ENCODE measurements around the gene GALNT14.

Gene GALNT14

GRCh38 chr2:30920511-30920910, 217.7 kb downstream of the GALNT14 start:
- Histone ChIP-seq H3K36me3 (ENCODE audit: control insufficient read depth, insufficient read depth, low read length) (no peaks in the 10 kb centered on the region), H3K4me1 (no peaks in the 10 kb centered on the region), H3K27me3 (ENCODE audit: control insufficient read depth, insufficient read depth, low read length) (no peaks in the 10 kb centered on the region), H3K4me2 (ENCODE audit: low read length) (no peak overlapping the region), H3K79me2 (no peaks in the 10 kb centered on the region), H3K4me3 (ENCODE audit: low read depth, low read length) (no peak overlapping the region), H3K27ac (no peak overlapping the region), H2AFZ (no peak overlapping the region), H3K9me3 (ENCODE audit: control insufficient read depth, low read length) (no peaks in the 10 kb centered on the region), H3K9ac (no peak overlapping the region)
- TF ChIP-seq, protein P1, sequence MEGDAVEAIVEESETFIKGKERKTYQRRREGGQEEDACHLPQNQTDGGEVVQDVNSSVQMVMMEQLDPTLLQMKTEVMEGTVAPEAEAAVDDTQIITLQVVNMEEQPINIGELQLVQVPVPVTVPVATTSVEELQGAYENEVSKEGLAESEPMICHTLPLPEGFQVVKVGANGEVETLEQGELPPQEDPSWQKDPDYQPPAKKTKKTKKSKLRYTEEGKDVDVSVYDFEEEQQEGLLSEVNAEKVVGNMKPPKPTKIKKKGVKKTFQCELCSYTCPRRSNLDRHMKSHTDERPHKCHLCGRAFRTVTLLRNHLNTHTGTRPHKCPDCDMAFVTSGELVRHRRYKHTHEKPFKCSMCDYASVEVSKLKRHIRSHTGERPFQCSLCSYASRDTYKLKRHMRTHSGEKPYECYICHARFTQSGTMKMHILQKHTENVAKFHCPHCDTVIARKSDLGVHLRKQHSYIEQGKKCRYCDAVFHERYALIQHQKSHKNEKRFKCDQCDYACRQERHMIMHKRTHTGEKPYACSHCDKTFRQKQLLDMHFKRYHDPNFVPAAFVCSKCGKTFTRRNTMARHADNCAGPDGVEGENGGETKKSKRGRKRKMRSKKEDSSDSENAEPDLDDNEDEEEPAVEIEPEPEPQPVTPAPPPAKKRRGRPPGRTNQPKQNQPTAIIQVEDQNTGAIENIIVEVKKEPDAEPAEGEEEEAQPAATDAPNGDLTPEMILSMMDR (IDR thresholded peaks at IDR 0.05) = no peak

DNA sequence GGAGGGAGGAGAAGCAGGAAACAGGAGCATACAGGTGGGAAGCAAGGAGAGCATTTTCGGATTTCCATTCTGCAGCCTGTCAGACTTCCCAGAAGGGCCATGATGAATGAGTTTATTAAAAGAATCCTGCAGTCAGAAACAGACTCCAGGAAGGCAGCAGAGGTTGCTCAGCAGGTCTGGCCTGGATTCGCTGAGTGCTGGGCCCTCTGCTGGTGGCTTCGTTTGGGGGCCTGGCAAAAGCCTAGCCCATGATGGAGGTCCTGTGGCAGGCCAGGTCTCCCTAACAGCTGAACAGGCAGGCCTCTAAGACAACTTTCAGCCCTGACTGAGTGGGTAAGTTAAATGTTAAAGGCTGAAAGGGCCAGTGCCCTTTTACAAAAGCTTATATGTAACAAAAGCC, 222.8 kb downstream of the GALNT14 start:
- Histone ChIP-seq H3K4me3 (ENCODE audit: low read depth, low read length) (no peak overlapping the region), H3K36me3 (ENCODE audit: control insufficient read depth, insufficient read depth, low read length) (no peaks in the 10 kb centered on the region), H2AFZ (no peak overlapping the region), H3K9ac (no peak overlapping the region), H3K27me3 (ENCODE audit: control insufficient read depth, insufficient read depth, low read length) (no peaks in the 10 kb centered on the region), H3K4me2 (ENCODE audit: low read length) (no peak overlapping the region), H3K27ac (no peak overlapping the region), H3K9me3 (ENCODE audit: control insufficient read depth, low read length) (no peaks in the 10 kb centered on the region), H3K4me1 (no peaks in the 10 kb centered on the region), H3K79me2 (no peaks in the 10 kb centered on the region)
- TF ChIP-seq, protein P1 (IDR thresholded peaks at IDR 0.05) = peak; percentile 5

GRCh38 chr2:30914456-30914855, 223.8 kb downstream of the GALNT14 start:
- Histone ChIP-seq H3K9me3 (ENCODE audit: control insufficient read depth, low read length) (no peaks in the 10 kb centered on the region), H3K4me3 (ENCODE audit: low read depth, low read length) (no peak overlapping the region), H3K79me2 (no peaks in the 10 kb centered on the region), H2AFZ (no peak overlapping the region), H3K9ac (no peak overlapping the region), H3K27ac (no peak overlapping the region), H3K27me3 (ENCODE audit: control insufficient read depth, insufficient read depth, low read length) (no peaks in the 10 kb centered on the region), H3K4me1 (no peaks in the 10 kb centered on the region), H3K4me2 (ENCODE audit: low read length) (no peak overlapping the region), H3K36me3 (ENCODE audit: control insufficient read depth, insufficient read depth, low read length) (no peaks in the 10 kb centered on the region)
- TF ChIP-seq, protein P1 (IDR thresholded peaks at IDR 0.05) = no peak

DNA sequence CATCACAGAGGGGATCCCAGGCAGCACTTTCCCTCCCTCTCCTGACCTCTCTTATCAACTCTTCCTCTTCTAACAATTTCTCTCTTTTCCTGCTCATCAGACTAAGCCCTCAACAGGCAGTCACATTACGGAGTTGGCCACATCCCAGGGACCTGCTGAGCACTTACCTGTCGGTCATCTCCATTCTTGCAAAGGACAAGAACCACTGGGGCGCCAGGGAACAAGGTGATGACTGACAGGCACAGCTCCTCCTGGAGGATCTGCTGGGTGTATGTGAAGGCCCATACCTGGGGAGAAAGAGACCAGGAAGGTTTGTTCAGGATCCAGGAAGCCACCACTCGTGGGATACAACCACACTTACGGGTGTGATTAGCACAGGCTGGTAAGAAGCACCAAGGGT, 226.2 kb downstream of the GALNT14 start:
- Histone ChIP-seq H3K79me2 (no peaks in the 10 kb centered on the region), H3K27me3 (ENCODE audit: control insufficient read depth, insufficient read depth, low read length) (no peaks in the 10 kb centered on the region), H3K27ac (no peak overlapping the region), H3K4me3 (ENCODE audit: low read depth, low read length) (no peak overlapping the region), H2AFZ (no peak overlapping the region), H3K36me3 (ENCODE audit: control insufficient read depth, insufficient read depth, low read length) (no peaks in the 10 kb centered on the region), H3K9me3 (ENCODE audit: control insufficient read depth, low read length) (no peaks in the 10 kb centered on the region), H3K4me2 (ENCODE audit: low read length) (no peak overlapping the region), H3K4me1 (no peaks in the 10 kb centered on the region), H3K9ac (no peak overlapping the region)
- TF ChIP-seq, protein P1 (IDR thresholded peaks at IDR 0.05) = no peak

DNA sequence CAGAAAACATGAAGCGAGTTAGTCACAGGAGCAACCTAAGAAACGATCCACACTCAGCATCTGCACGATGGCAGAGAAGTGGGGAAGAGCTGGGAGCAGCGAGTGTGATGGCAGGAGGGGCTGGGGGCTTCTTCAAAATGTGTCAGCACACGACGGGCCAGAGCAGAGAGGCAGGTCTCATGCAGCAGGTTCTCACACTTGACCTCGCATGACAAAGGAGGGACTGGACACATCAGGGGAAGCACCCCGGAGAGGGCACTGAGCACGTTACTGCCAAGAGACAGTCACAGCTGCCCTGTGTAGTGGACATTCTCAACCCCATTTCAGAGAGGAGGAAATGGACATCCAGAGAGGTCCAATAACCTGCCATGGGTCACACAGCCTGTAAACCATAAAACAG, 226.9 kb downstream of the GALNT14 start:
- Histone ChIP-seq H3K9ac (no peak overlapping the region), H3K4me1 (no peaks in the 10 kb centered on the region), H3K9me3 (ENCODE audit: control insufficient read depth, low read length) (no peaks in the 10 kb centered on the region), H3K27ac (no peak overlapping the region), H3K36me3 (ENCODE audit: control insufficient read depth, insufficient read depth, low read length) (no peaks in the 10 kb centered on the region), H3K79me2 (no peaks in the 10 kb centered on the region), H3K4me3 (ENCODE audit: low read depth, low read length) (no peak overlapping the region), H3K27me3 (ENCODE audit: control insufficient read depth, insufficient read depth, low read length) (no peaks in the 10 kb centered on the region), H2AFZ (no peak overlapping the region), H3K4me2 (ENCODE audit: low read length) (no peak overlapping the region)
- TF ChIP-seq, protein P1 (IDR thresholded peaks at IDR 0.05) = no peak

All from parathyroid adenoma (tissue), 2 donors.